ENCODE results near the gene CHN2. TPM values are rescaled to one million over a fixed set of nuclear protein-coding genes. Genes with fewer than 3 reads are reported as not detected.

The CHN2 gene
- polyA plus RNA-seq, 1 donor from 2014 or later: 136 TPM

- Histone ChIP-seq H3F3A (ENCODE audit: insufficient read depth, low read length, poor library complexity, severe bottlenecking) (no peaks in the 10 kb centered on the region), H3K9me2 (ENCODE audit: insufficient read depth, low read length) (no peaks in the 10 kb centered on the region), H2AFZ (ENCODE audit: low read depth, low read length) (no peak overlapping the region), H3K4me2 (ENCODE audit: low read length) (no peak overlapping the region), H3K9me3 (ENCODE audit: low read length) (no peaks in the 10 kb centered on the region), H3K36me3 (ENCODE audit: insufficient read depth, low read length) (peaks cover 16% of the 10 kb centered on the region), H3K4me3 (ENCODE audit: low read length) (no peak overlapping the region), H4K20me1 (ENCODE audit: insufficient read depth) (no peaks in the 10 kb centered on the region), H3K27me3 (ENCODE audit: insufficient read depth, low read depth, low read length) (no peaks in the 10 kb centered on the region), H3K9ac (ENCODE audit: low read length) (no peak overlapping the region), H3K79me2 (replicated peaks; ENCODE audit: insufficient read depth, low read length) (no peaks in the 10 kb centered on the region), H3K27ac (ENCODE audit: low read length) (no peak overlapping the region)
- no peak for TF ChIP-seq POLR2AphosphoS5 (IDR thresholded peaks at IDR 0.05)
- no peak for TF ChIP-seq EZH2 (IDR thresholded peaks at IDR 0.05; ENCODE audit: borderline replicate concordance, insufficient read depth, low read length, poor library complexity, severe bottlenecking)
- no peak for TF ChIP-seq EP300 (conservative IDR thresholded peaks at IDR 0.05; ENCODE audit: poor library complexity, severe bottlenecking)
- no peak for TF ChIP-seq TAF1 (IDR thresholded peaks at IDR 0.05; ENCODE audit: low read depth)
These were observed 211.8 kb downstream of the CHN2 start for GRCh38 chr7:29406366-29406765.

- no peak overlapping the region for H3K4me3 ChIP-seq (ENCODE audit: low read length)
- no peaks in the 10 kb centered on the region for H3K27me3 ChIP-seq (ENCODE audit: insufficient read depth, low read depth, low read length)
- no peak overlapping the region for H3K4me2 ChIP-seq (ENCODE audit: low read length)
- no peak overlapping the region for H2AFZ ChIP-seq (ENCODE audit: low read depth, low read length)
- no peaks in the 10 kb centered on the region for H4K20me1 ChIP-seq (ENCODE audit: insufficient read depth)
- H3K79me2 ChIP-seq (replicated peaks; ENCODE audit: insufficient read depth, low read length): no peaks in the 10 kb centered on the region
- H3K9me2 ChIP-seq (ENCODE audit: insufficient read depth, low read length): no peaks in the 10 kb centered on the region
- no peaks in the 10 kb centered on the region for H3F3A ChIP-seq (ENCODE audit: insufficient read depth, low read length, poor library complexity, severe bottlenecking)
- no peak overlapping the region for H3K27ac ChIP-seq (ENCODE audit: low read length)
- peak; percentile 94 for TF ChIP-seq CTCF (IDR thresholded peaks at IDR 0.05; ENCODE audit: poor library complexity, severe bottlenecking)
- TF ChIP-seq TAF1 (IDR thresholded peaks at IDR 0.05; ENCODE audit: low read depth): no peak
- TF ChIP-seq SMC3 (conservative IDR thresholded peaks at IDR 0.05; ENCODE audit: poor library complexity): peak; percentile 98
- TF ChIP-seq REST (IDR thresholded peaks at IDR 0.05; ENCODE audit: borderline replicate concordance): no peak
- peak; percentile 97 for TF ChIP-seq RAD21 (conservative IDR thresholded peaks at IDR 0.05)
- no peak for TF ChIP-seq MXI1 (conservative IDR thresholded peaks at IDR 0.05; ENCODE audit: poor library complexity, severe bottlenecking)
- no peak for TF ChIP-seq EZH2 (IDR thresholded peaks at IDR 0.05; ENCODE audit: borderline replicate concordance, insufficient read depth, low read length, poor library complexity, severe bottlenecking)
- TF ChIP-seq POLR2AphosphoS5 (IDR thresholded peaks at IDR 0.05): no peak
- no peak for TF ChIP-seq EP300 (conservative IDR thresholded peaks at IDR 0.05; ENCODE audit: poor library complexity, severe bottlenecking)
- H3K36me3 ChIP-seq (ENCODE audit: insufficient read depth, low read length): peaks cover 13% of the 10 kb centered on the region
- H3K9ac ChIP-seq (ENCODE audit: low read length): no peak overlapping the region
- no peaks in the 10 kb centered on the region for H3K9me3 ChIP-seq (ENCODE audit: low read length)
These were observed 214.3 kb downstream of the CHN2 start for GRCh38 chr7:29408841-29409243.
